HG02763 (cell line): ENCODE results near the gene ATXN7L2.

ENCODE experiments used
- ATAC-seq: cut with Tn5 transposase; IDR thresholded peaks from one replicate; pipeline ENCODE4 v1.9.1; 2021; ENCODE audit warnings: mild to moderate bottlenecking, moderate library complexity; ENCODE audit not compliant: unreplicated experiment

The ATXN7L2 gene

DNA sequence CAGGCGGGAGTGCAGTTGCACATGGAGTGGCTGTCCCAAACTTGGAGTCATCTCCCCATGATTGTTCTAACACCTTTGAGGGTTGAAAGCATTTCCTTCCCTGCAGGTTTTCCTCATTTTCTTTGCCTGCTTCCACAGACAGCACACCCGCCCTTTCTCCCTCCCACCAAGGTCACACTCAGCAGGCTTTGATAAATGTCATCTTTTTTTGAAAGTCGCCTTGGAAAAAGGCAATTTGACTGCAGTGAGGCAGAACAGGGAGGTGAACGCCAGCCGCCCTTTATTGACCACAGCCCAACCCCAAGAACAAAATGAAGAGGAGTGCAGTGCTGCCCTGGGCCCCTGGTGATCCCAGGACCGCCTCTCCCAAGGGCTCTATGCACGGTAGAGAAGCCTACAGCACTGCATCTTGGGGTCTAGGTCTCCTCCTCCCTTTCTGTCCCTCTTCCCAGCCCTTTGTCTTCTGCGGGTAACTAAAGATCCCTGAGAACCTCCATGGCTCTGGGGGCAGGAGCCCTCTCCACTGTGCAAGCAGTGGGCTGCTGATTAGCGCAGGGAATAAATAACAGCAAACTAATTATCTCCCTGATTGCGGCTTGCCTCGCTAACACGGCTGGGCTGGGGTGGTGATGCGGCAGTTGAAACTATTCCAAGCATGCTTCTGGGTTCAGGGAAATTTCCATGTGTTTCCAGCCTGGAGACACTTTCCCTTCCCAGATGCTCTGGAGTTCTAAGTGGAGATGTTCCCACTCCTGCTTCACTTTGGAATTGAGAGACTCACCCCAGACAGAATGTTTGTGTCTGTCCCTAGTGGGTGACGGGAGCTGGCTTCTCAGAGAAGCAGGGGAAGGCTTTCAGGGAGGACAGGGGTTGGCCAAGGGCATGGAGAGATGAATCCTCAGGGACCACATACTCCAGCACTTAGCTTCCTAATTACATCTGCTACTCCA is 37.6 kb downstream of the ATXN7L2 start:
- no peak for ATAC-seq

GRCh38 chr1:109522026-109522425 is 38.3 kb downstream of the ATXN7L2 start:
- no peak for ATAC-seq

GRCh38 chr1:109523706-109524105 is 40.0 kb downstream of the ATXN7L2 start:
- ATAC-seq: no peak

GRCh38 chr1:109527098-109527811 is 43.5 kb downstream of the ATXN7L2 start:
- peak; percentile 65 for ATAC-seq

GRCh38 chr1:109527846-109528695 is 44.4 kb downstream of the ATXN7L2 start:
- ATAC-seq: no peak

DNA sequence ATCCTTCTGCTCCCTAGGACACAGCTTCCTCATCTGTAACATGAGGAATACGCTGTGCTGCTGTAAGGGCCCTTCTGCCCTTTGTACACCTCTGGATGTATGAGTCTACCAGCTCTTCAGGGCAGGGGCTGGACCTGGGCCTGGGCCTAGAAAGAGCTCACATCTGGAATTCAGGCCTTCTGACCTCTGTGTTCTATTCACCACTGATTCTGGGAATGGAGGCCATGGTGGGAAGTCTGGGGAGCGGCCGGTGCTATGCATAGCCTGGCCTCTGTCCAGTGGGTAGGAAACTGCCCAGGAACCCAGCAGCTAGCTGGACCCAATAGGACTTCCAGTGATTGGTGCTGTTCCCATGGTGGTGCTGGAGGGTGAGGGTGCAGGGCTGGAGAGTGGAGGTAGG is 45.0 kb downstream of the ATXN7L2 start:
- ATAC-seq: no peak

DNA sequence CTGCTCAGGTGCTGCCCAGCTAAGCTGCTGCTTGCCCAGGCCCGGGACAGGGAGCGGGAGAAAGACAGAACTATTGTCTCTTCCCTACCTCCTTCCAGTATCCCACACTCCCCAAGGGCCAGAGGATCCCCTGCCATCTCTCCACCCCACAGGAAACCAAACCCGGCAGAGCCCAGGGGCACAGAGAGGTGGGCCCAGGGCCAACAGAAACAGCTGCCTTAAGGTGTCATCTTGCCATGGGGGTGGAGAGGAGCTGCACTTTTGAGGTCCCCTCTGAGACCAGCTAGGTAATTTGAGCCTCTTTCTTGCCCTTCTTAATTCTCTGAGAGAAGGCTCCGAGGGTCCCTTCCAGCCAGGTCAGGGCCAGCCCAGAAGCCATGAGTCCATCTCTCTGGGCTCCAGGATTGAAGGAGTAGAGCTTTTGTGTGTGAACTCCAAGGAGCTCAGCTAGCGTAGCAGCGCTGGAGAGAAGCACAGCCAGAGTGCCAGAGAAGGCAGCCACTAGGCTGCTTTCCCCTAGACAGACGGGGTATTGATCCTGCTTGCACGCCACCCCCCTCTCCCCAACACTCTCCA is 46.3 kb downstream of the ATXN7L2 start:
- ATAC-seq: no peak

GRCh38 chr1:109530457-109531087 is 46.9 kb downstream of the ATXN7L2 start:
- no peak for ATAC-seq

DNA sequence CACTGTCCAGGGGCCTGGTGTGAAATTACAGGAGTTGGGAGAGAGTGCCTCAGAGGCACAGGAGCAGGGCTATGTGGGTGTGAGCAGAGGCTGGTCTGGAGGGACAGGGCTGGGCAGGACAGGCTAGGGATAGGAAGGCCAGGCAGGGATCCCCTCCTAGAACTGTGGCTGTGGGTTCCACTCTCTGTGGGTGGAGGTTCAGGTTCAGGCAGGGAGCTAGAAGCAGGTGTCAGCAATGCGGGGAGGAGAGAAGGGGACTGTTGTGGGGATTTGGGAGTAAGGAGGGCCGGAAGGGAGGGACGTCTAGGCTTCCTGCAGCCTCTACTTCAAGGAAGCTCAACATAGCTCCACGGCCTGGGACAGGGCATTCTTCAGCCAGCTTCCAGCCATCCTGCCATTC is 47.7 kb downstream of the ATXN7L2 start:
- ATAC-seq: no peak

GRCh38 chr1:109531826-109532364 is 48.2 kb downstream of the ATXN7L2 start:
- ATAC-seq: no peak

GRCh38 chr1:109532365-109533136 is 48.8 kb downstream of the ATXN7L2 start:
- peak; percentile 75 for ATAC-seq

GRCh38 chr1:109534307-109534858 is 50.7 kb downstream of the ATXN7L2 start:
- ATAC-seq: no peak

DNA sequence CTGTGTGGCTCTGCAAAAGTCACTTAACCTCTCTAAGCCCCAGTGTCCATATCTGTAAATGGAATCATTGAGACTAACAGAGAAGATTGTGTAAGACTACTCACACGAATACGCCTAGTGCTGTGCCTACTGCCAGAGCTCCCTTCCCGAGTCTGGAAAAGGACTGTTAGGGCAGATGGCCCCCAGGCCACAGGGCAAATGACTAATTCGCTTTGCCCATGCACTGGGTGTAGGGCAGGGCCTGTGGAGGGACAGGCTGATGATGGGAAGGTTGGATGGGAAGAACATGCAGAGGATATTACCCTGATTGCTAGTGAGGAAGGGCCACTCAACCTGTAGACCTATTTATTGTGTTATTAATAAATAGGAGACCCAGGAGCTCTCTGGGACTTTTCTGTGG is 51.8 kb downstream of the ATXN7L2 start:
- no peak for ATAC-seq

DNA sequence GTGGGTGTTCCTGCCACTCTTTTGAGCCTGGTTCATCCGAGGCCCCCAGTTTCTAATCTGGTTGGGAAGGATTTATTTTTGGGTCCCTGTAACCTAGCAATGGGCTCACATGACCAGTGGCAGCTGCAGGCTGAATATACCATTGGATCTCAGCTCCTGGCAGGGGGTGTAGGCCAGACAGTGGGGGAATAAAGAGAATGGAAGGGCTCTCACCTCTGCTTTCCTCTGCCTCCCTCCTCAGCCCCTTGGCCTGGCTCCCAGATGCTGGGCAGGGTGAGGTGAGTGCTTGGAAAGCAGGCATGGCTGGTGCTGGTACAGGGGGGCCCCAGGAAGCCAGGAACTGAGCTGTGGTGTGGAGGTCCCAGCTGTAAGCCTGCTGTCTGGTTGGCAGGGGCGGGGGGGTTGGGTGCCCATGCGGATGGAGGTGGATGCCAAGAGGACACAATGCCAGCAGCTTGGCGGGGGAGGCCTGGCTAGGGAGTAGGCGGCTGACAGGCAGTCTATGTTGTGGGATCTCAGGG is 52.3 kb downstream of the ATXN7L2 start:
- no peak for ATAC-seq

GRCh38 chr1:109537450-109538178 is 53.9 kb downstream of the ATXN7L2 start:
- ATAC-seq: no peak

DNA sequence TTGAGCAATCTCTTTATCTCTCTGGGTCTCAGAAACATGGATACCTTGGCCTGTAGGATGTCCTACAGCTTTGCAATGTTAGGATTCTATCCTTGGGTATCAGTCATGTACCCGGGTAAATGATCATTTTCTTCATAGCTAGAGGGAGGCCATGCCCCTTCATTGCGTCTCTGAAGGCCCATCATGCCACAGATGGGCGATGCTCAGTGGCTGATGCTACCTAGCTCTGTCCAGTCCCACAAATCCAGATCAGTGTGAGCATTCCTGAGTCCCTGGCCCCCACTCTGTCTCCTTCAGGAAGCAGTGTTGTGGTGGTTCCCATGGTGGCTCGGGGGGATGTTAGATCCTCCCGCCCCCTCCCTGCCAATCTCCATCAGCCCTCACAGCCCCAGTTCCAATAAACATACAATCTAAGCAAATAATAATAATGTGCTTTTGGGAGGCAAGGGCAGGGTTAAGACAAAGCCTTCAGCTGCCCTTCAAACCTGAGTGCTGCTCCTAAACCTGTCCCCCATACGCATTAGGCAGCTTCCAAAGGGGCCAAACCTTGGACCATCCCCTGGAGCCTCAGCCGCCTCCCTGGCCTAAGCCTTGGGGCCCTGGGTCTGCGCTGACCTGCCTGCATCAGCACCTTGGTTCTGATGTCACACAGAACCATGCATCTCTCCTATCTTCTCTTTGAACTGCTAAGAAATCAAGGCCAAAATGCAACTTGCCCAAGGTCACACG is 55.3 kb downstream of the ATXN7L2 start:
- no peak for ATAC-seq

DNA sequence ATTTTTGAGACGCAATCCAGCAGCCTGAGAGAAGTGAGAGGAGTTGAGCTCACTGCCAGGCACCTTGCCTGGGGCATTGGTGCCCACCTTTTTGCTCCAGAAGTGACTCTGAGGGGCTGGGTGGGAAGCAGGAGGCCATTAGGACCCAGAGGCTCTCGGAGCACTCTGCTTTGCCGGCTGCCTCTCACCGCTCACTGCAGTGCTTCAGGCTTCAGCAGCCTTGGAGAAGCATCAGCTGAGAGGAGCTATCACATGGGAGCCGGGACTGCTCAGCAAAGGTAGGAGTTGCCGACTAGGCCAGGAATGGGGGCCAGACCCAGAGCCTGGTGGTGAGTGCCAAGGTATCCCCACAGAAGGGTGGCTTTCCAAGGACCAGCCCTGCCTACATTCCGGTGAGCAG is 56.0 kb downstream of the ATXN7L2 start, which contains the start of gene GPR61:
TSS of gene GPR61 (plus strand) at position 197 of the 400 bp plus-strand sequence. CDS start 3,151 bp downstream, outside the sequence.
- no peak for ATAC-seq
